Sigmoid colon (tissue), 7 donors: ENCODE measurements around the gene BATF. TPM values are rescaled to one million over a fixed set of nuclear protein-coding genes. Genes with fewer than 3 reads are reported as not detected.

ENCODE experiments used
- DNase-seq: peaks from one replicate; pipeline ENCODE4 v3.0.0-alpha.2; 2019
- H3K27ac ChIP-seq, 4 donors: fragments of 200-600 bp; sonication (generic); one replicate each; pipeline ENCODE4 v1.5.1; 2016 to 2019; ENCODE audit warnings: mild to moderate bottlenecking in 1 of 4
- H3K27me3 ChIP-seq, 3 donors: fragments of 200-600 bp; sonication (generic); one replicate each; pipeline ENCODE4 v1.5.1; 2019; ENCODE audit warnings: mild to moderate bottlenecking in 1 of 3
- H3K36me3 ChIP-seq, 4 donors: fragments of 200-600 bp; sonication (generic); one replicate each; pipeline ENCODE4 v1.5.1; 2016 to 2019
- H3K4me1 ChIP-seq, 4 donors: fragments of 200-600 bp; sonication (generic); one replicate each; pipeline ENCODE4 v1.5.1; 2017 to 2019
- H3K4me3 ChIP-seq, 4 donors: fragments of 200-600 bp; sonication (generic); one replicate each; pipeline ENCODE4 v1.5.1; 2017 to 2019; ENCODE audit warnings: mild to moderate bottlenecking in 2 of 4, moderate library complexity in 1 of 4
- H3K9me3 ChIP-seq, 4 donors: fragments of 200-600 bp in 3 of 4; sonication (generic) in 3 of 4; one replicate each; pipeline versions ENCODE4 v1.5.1 to v1.6.1; 2013 to 2019
- CTCF ChIP-seq, 4 experiments: fragments of 450-650 bp in 3 of 4; fragments of 200-600 bp in 1 of 4; IDR thresholded peaks; one replicate each; pipeline ENCODE4 v1.5.1; 2016 to 2019; ENCODE audit warnings: antibody characterized with exemption in 4 of 4, mild to moderate bottlenecking in 3 of 4, moderate library complexity in 2 of 4
- EP300 ChIP-seq, 4 donors: sonication (generic); formaldehyde crosslinking; IDR thresholded peaks; one replicate each; pipeline ENCODE4 v1.6.1; 2017; ENCODE audit warnings: antibody characterized with exemption in 4 of 4
- POLR2A ChIP-seq, 2 donors: fragments of 450-650 bp; IDR thresholded peaks; one replicate each; pipeline ENCODE4 v1.6.1; 2016; ENCODE audit warnings: antibody characterized with exemption in 2 of 2, mild to moderate bottlenecking in 2 of 2, moderate library complexity in 2 of 2
- POLR2AphosphoS5 ChIP-seq, 4 donors: sonication (generic); formaldehyde crosslinking; IDR thresholded peaks; one replicate each; pipeline ENCODE4 v1.6.1; 2017; ENCODE audit warnings: antibody characterized with exemption in 4 of 4
- WGBS, 2 donors: extraction: QIAGEN DNeasy Blood & Tissue Kit; methylation state at CpG; one replicate each; pipeline ENCODE4 v1.1.7; 2013; 5-methylcytosine and 5-hydroxymethylcytosine counted together
- intact Hi-C: fragments of 100-400 bp; cut with DNase I; formaldehyde crosslinking; loops from one replicate; pipeline ENCODE4 v1.15.1; 2023
- polyA plus RNA-seq, 3 donors: library from polyadenylated mRNA; stranded (reverse); fragments of 200-250 nt; gene quantifications; one replicate each; pipeline ENCODE4 v1.2.3, GENCODE V29; 2013
- total RNA-seq, 4 donors: library from RNA; depleted of rRNA; stranded (reverse); fragments of >200 nt; gene quantifications; one replicate each; pipeline ENCODE4 v1.1.0, GENCODE V29; 2016
- donor health status: healthy with polysubstance abuse.
- donor health status: Bipolar disorder and iron deficiency.
- donor health status: healthy.

The BATF gene
- total and polyA plus RNA-seq, 7 donors: 1.6 to 17.1 (median 5.2) TPM; not detected in 1

- Histone ChIP-seq H3K27ac (no peak overlapping the region), H3K9me3 (no peaks in the 10 kb centered on the region), H3K4me3 (no peak overlapping the region), H3K36me3 (no peaks in the 10 kb centered on the region), H3K4me1 (no peaks in the 10 kb centered on the region), H3K27me3 (no peaks in the 10 kb centered on the region)
- TF ChIP-seq POLR2AphosphoS5 (IDR thresholded peaks at IDR 0.05): no peak
- no peak for DNase-seq
- intact Hi-C loops: no loop called here
- WGBS, 2 donors: 87 to 88% methylated on average over 5 of the region's 5 CpGs
These were observed 13.1 kb downstream of the BATF start for GRCh38 chr14:75535164-75535898.

DNA sequence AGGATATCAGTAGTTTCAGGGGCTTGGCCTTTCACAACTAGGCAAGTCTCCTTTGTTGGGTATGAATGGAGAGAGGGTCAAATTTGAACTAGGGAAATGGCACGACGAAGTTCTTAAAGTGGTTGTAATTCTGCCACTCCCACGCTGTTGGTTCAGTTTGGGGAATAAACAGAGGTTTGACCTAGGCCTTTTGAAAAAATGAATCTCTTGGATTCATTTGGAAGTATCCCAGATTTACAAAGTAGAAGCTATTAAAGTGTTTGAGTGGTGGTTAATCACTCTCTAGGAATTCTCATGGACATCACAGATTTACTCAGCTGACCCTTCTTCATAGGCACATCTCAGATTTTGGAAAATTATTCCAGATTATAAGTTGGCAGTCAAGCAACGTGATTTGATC lies 14.8 kb downstream of the BATF start:
- Histone ChIP-seq H3K27ac (no peak overlapping the region), H3K27me3 (no peaks in the 10 kb centered on the region), H3K36me3 (no peaks in the 10 kb centered on the region), H3K4me1 (no peaks in the 10 kb centered on the region), H3K9me3 (no peaks in the 10 kb centered on the region), H3K4me3 (no peak overlapping the region)
- TF ChIP-seq EP300 (IDR thresholded peaks at IDR 0.05) (no peak), POLR2AphosphoS5 (IDR thresholded peaks at IDR 0.05) (no peak), POLR2A (IDR thresholded peaks at IDR 0.05) (no peak), CTCF (IDR thresholded peaks at IDR 0.05) (no peak)
- intact Hi-C loops: no loop called here
- WGBS, 2 donors: 55 to 78% methylated on average over 4 of the region's 4 CpGs
- DNase-seq: no peak

GRCh38 chr14:75539162-75539560 lies 16.9 kb downstream of the BATF start:
- DNase-seq: no peak
- 80 to 94% methylated on average over 5 of the region's 5 CpGs for WGBS, 2 donors
- no peaks in the 10 kb centered on the region for H3K4me1 ChIP-seq
- no peaks in the 10 kb centered on the region for H3K9me3 ChIP-seq
- no peak for TF ChIP-seq POLR2A (IDR thresholded peaks at IDR 0.05)
- TF ChIP-seq EP300 (IDR thresholded peaks at IDR 0.05): no peak
- TF ChIP-seq POLR2AphosphoS5 (IDR thresholded peaks at IDR 0.05): no peak
- no peak for TF ChIP-seq CTCF (IDR thresholded peaks at IDR 0.05)
- no peaks in the 10 kb centered on the region for H3K27me3 ChIP-seq
- no peak overlapping the region for H3K4me3 ChIP-seq
- no peaks in the 10 kb centered on the region for H3K36me3 ChIP-seq
- intact Hi-C loops: no loop called here
- H3K27ac ChIP-seq: no peak overlapping the region

DNA sequence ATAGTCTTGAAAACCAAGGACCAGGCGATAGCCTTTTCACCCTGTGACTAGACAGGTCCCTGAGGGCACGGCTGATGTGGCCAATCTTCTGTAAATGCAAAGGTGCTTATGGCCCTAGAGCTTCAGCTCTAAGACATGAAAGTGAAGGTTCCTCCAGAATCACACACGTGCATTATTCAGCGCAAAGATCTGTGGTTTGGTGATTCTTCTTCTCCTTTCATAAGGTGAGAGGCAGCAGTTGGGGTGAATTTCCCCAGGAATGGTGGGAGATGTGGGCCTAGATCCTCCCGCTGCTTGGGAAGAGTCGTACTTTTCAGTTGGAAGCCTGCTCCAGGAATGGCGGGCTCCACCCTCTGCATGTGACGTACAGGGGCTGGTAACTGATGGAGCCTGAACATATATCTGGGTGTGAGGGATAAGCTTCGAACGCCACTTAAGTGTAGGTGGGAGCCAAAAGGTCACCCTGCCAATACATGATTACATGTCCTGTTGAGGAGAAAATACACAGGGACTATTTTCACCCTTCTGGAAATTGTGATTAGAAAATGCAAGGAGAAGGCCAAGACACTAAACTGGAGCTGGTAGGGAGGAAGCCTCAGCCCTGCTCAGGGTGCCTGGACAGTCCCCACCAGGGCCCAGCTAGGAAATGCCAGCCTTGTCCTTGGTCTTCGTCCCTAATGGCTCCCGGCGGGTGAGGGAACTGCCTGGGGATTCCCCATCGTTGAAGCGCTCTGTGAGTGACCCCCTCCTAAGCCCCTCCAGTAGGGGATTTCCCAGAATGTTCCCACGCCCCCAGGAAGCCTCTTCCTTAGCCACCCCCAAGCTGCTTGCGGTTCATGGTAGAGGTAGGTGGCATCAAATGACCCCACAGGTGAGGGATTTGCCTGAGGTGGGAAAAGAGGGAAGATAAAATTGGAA lies 17.6 kb downstream of the BATF start:
- H3K4me1 ChIP-seq: no peaks in the 10 kb centered on the region
- WGBS, 2 donors: 65 to 73% methylated on average over 17 of the region's 17 CpGs
- no peak for TF ChIP-seq EP300 (IDR thresholded peaks at IDR 0.05)
- TF ChIP-seq POLR2AphosphoS5 (IDR thresholded peaks at IDR 0.05): no peak
- TF ChIP-seq CTCF (IDR thresholded peaks at IDR 0.05): no peak
- TF ChIP-seq POLR2A (IDR thresholded peaks at IDR 0.05): no peak
- intact Hi-C loops: no loop called here
- no peak overlapping the region for H3K27ac ChIP-seq
- H3K27me3 ChIP-seq: no peaks in the 10 kb centered on the region
- no peak for DNase-seq
- no peaks in the 10 kb centered on the region for H3K9me3 ChIP-seq
- H3K36me3 ChIP-seq: no peaks in the 10 kb centered on the region
- no peak overlapping the region for H3K4me3 ChIP-seq

DNA sequence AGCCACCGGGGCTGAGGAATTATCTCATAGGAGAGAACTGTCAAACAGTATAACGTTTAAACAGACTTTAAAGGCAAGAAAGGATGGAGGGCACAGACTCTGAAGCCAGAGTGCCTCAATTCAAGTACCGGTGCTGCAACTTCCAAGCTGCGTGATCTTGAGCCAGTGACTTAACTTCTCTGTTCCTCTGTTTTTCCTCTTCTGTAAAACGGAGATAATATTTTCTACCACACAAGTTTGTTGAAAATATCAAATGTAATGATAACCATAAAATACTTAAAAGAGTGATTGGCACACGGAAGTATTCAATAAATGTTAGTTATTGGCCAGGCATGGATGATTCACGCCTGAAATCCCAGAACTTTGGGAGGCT lies 18.2 kb downstream of the BATF start:
- DNase-seq: no peak
- no peaks in the 10 kb centered on the region for H3K4me1 ChIP-seq
- TF ChIP-seq POLR2A (IDR thresholded peaks at IDR 0.05) (no peak), CTCF (IDR thresholded peaks at IDR 0.05) (no peak), POLR2AphosphoS5 (IDR thresholded peaks at IDR 0.05) (no peak), EP300 (IDR thresholded peaks at IDR 0.05) (no peak)
- no peaks in the 10 kb centered on the region for H3K36me3 ChIP-seq
- H3K27ac ChIP-seq: no peak overlapping the region
- 50 to 71% methylated on average over 7 of the region's 7 CpGs for WGBS, 2 donors
- no peak overlapping the region for H3K4me3 ChIP-seq
- H3K27me3 ChIP-seq: no peaks in the 10 kb centered on the region
- H3K9me3 ChIP-seq: no peaks in the 10 kb centered on the region
- intact Hi-C loops: no loop called here
